Prostate gland (tissue), 2 donors: ENCODE results near the gene PIK3CA.
"Not testable (repeated sequence)": the region's sequence is repeated elsewhere in the genome, so short reads cannot be mapped to it uniquely, and the experiment has no call there.

Experiments
- POLR2AphosphoS5 ChIP-seq: sonication (generic); formaldehyde crosslinking; IDR thresholded peaks from one replicate; pipeline ENCODE4 v1.6.1; 2017; ENCODE audit warnings: antibody characterized with exemption
- TF ChIP-seq, protein P1 (sequence below), 4 experiments: fragments of 200-600 bp in 2 of 4; fragments of 450-650 bp in 2 of 4; sonication (generic) in 2 of 4; IDR thresholded peaks; 1 replicate in 3 of 4; 2 replicates in 1 of 4; pipeline ENCODE4 v1.5.1; 2016 to 2019; ENCODE audit warnings: antibody characterized with exemption in 4 of 4, mild to moderate bottlenecking in 2 of 4, moderate library complexity in 2 of 4

DNA sequence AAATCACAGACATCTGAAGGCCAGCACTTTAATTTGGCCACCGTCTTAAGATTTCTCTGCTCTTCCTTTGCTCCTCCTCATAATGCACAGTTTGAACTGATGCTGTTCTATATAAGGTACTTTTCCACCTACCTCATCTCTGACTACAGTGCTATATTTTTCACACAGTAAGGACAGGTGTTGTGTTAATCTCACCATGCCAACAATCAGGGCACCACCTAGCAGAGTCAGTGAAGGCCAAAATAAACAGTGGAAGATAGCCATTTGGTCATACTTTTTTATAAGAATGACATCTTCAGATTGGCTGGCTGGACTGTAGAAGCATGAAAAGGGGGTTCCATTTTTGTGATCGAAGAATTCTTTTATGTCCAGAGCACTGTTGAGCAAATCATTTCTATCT, 94.7 kb downstream of the PIK3CA start:
- TF ChIP-seq, protein P1, sequence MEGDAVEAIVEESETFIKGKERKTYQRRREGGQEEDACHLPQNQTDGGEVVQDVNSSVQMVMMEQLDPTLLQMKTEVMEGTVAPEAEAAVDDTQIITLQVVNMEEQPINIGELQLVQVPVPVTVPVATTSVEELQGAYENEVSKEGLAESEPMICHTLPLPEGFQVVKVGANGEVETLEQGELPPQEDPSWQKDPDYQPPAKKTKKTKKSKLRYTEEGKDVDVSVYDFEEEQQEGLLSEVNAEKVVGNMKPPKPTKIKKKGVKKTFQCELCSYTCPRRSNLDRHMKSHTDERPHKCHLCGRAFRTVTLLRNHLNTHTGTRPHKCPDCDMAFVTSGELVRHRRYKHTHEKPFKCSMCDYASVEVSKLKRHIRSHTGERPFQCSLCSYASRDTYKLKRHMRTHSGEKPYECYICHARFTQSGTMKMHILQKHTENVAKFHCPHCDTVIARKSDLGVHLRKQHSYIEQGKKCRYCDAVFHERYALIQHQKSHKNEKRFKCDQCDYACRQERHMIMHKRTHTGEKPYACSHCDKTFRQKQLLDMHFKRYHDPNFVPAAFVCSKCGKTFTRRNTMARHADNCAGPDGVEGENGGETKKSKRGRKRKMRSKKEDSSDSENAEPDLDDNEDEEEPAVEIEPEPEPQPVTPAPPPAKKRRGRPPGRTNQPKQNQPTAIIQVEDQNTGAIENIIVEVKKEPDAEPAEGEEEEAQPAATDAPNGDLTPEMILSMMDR (IDR thresholded peaks at IDR 0.05) = not testable (repeated sequence)
- TF ChIP-seq POLR2AphosphoS5 = not testable (repeated sequence)
